Ammon's horn (tissue), 1 donor: ENCODE measurements around the gene TMEM145.

Experiments used
- DNase-seq: peaks from one replicate; pipeline ENCODE4 v3.0.0-alpha.2; 2016; ENCODE audit warnings: low spot score

The TMEM145 gene

DNA sequence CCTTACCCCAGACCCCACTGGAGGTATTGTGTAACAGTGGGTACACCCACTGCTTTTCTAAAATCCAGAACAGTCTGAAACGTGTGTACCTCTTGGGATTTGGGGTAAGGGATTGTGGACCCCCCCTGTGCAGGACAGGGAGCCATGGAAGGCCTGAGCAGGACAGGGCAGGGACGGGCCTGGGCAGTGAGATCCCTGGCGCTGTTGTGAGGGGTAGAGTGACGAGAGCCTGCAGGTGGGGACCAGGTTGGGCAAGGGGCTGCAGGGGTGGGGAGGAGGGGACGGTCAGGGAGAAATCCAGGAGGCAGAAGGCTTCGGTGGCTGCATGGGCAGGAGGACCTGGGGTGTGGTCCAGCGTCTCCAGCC, 48.4 kb downstream of the TMEM145 start:
- no peak for DNase-seq

DNA sequence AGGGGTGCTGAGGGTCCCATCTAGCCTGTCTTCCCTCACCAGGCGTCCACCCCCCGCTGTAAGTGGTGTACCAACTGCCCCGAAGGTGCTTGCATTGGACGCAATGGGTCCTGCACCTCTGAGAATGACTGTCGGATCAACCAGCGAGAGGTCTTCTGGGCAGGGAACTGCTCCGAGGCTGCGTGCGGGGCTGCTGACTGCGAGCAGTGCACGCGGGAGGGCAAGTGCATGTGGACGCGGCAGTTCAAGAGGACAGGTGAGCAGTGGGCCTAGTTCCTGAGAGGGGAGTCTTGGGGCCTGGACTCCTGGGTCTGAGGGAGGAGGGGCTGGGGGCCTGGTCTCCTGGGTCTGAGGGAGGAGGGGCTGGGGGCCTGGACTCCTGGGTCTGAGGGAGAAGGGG, 49.2 kb downstream of the TMEM145 start:
- DNase-seq = no peak

DNA sequence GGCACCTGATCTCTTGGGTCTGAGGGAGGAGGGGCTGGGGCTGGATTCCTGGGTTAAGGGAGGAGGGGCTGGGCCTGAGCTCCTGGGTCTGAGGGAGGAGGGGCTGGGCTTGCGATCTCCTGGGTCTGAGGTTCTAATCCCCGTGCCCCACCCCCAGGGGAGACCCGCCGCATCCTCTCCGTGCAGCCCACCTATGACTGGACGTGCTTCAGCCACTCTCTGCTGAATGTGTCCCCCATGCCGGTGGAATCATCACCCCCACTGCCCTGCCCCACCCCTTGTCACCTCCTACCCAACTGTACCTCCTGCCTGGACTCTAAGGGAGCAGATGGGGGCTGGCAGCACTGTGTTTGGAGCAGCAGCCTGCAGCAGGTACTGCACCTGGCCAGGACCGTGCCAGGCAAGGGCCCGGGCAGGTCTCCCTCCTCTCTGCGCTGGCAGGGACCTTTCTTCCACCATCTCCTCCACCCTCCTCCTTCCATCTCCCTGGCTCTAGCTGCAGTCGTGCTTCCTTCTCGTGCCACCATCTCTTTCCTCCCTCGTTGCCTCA, 49.9 kb downstream of the TMEM145 start:
- DNase-seq = no peak

GRCh38 chr19:42363614-42364346, 50.7 kb downstream of the TMEM145 start:
- peak; percentile 67 for DNase-seq

GRCh38 chr19:42366673-42367072, 53.6 kb downstream of the TMEM145 start:
- no peak for DNase-seq

- no peak for DNase-seq
These were observed 54.8 kb downstream of the TMEM145 start for GRCh38 chr19:42367929-42368328.

DNA sequence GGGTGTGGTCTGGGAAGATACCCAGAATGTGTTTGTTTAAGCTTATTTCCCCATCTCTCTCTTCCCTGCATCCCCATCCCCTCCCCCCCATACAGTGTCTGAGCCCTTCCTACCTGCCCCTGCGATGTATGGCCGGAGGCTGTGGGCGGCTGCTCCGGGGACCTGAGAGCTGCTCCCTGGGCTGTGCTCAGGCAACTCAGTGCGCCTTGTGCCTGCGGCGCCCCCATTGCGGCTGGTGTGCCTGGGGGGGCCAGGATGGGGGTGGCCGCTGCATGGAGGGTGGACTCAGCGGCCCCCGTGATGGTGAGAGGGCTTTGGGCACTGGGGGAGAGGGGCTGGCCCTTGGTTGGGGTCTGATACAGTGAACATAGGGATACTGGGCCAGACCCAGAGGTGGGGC, 55.3 kb downstream of the TMEM145 start:
- no peak for DNase-seq

GRCh38 chr19:42368765-42369164, 55.7 kb downstream of the TMEM145 start:
- no peak for DNase-seq

DNA sequence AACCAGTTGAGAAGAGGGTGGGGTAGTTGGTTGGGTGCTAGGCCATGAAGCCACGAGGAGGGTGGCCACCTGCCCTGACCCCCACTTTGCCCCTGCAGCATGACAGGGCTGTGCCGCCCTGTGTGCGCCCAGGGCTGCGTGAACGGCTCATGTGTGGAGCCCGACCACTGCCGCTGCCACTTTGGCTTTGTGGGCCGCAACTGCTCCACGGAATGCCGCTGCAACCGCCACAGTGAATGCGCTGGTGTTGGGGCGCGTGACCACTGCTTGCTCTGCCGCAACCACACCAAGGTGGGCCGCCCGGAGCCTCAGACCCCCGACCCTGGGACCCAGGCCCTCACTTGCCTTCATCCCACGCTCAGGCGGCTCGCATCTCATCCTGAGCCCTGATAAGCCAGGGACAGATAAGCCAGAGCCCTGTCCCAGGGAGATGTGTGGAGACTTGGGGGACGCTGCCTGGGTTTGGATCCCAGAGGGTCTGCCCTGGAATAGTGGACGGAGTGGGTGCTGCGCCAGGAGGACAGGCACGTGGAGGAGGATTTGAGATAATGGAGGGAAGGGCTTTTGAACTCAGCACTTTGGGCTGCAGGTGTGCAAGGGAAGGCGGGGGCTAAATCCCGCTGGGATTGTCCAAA, 56.4 kb downstream of the TMEM145 start:
- no peak for DNase-seq

GRCh38 chr19:42370068-42370520, 57.0 kb downstream of the TMEM145 start:
- DNase-seq = no peak

DNA sequence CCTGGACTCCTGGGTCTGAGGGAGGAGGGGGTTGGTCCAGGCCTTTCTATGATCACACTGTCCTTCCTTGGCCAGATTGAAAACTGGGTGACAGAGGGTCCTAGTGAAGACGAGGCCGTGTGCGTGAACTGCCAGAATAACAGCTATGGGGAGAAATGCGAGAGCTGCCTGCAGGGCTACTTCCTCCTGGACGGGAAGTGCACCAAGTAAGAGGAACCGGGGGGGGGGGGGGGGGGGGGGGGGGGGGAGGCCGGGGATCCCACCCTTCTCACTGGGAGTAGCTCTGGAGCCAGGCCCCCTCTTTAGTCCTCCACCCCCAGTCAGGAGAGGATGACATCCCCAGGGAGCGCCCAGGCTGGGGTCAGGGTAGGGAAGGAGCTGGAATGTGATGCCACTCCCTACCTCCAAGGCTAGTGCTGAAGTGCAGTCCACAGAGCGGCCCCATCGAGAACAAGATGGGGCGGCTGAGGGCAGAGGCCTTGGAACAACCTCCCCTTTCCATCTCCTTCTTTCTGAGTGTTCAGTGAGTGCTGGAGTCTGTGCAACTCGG, 57.6 kb downstream of the TMEM145 start:
- no peak for DNase-seq
